NT2/D1 (cell line): ENCODE measurements around the gene APP.
"Not testable (repeated sequence)": the region's sequence is repeated elsewhere in the genome, so short reads cannot be mapped to it uniquely, and the experiment has no call there.

Source experiments
- SUZ12 ChIP-seq: IDR thresholded peaks from 2 replicates; pipeline ENCODE4 v1.6.1; 2011; ENCODE audit not compliant: insufficient read length, insufficient read depth; ENCODE audit errors: extremely low read depth
- YY1 ChIP-seq: IDR thresholded peaks from 2 replicates; pipeline ENCODE4 v1.6.1; 2011; ENCODE audit not compliant: insufficient read length, insufficient read depth
- ZNF274 ChIP-seq: IDR thresholded peaks from 2 replicates; pipeline ENCODE4 v1.6.1; 2011; ENCODE audit warnings: mild to moderate bottlenecking, low read depth, low read length

DNA sequence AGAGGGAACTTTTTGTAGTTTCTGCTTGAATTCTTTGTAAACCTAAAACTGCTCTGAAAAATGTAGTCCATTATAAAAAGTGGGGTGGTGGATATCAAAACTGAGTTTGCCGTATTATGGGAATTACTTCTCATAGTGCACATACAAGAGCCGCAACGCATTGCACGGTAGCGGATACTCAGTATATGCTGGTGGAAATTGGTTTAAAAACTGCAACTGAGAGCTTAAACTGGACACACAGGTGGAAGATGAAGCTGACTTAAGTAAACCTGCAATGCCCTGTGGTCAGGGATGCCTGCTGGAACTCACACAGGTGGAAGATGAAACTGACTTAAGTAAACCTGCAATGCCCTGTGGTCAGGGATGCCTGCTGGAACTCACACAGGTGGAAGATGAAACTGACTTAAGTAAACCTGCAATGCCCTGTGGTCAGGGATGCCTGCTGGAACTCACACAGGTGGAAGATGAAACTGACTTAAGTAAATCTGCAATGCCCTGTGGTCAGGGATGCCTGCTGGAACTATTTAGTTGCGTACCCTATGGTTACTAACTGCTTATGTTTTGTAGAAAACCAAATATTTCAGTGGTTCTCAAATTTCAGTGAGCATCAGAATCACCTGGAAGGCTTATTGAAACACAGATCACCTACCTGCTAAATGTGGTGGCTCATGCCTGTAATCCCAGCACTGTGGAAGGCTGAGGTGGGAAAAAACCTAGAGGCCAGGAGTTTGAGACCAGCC lies 147.8 kb downstream of the APP start:
- not testable (repeated sequence) for TF ChIP-seq YY1, ZNF274, SUZ12
